GM12872 (cell line): Measurements from ENCODE around the gene CEP68.

Experiments used
- CTCF ChIP-seq: IDR thresholded peaks from 3 replicates; pipeline ENCODE4 v1.5.1; 2011; ENCODE audit warnings: low read depth, mild to moderate bottlenecking, low read length, moderate library complexity; ENCODE audit not compliant: insufficient read depth

CEP68 gene

GRCh38 chr2:65045651-65046050, 10.6 kb upstream of the CEP68 start:
- no peak for TF ChIP-seq CTCF

- TF ChIP-seq CTCF = no peak
Observed at GRCh38 chr2:65046633-65047407, 9.4 kb upstream of the CEP68 start.

GRCh38 chr2:65049010-65049639, 7.1 kb upstream of the CEP68 start:
- no peak for TF ChIP-seq CTCF

- TF ChIP-seq CTCF = no peak
Observed at GRCh38 chr2:65050931-65051330, 5.3 kb upstream of the CEP68 start.

GRCh38 chr2:65053199-65053598, 3.0 kb upstream of the CEP68 start:
- TF ChIP-seq CTCF = no peak

- no peak for TF ChIP-seq CTCF
Observed at GRCh38 chr2:65054749-65055421, 1.3 kb upstream of the CEP68 start.

- no peak for TF ChIP-seq CTCF
Observed at GRCh38 chr2:65055422-65056214, 598 bp upstream of the CEP68 start.
